ENCODE data around the gene TNS1.

DNA sequence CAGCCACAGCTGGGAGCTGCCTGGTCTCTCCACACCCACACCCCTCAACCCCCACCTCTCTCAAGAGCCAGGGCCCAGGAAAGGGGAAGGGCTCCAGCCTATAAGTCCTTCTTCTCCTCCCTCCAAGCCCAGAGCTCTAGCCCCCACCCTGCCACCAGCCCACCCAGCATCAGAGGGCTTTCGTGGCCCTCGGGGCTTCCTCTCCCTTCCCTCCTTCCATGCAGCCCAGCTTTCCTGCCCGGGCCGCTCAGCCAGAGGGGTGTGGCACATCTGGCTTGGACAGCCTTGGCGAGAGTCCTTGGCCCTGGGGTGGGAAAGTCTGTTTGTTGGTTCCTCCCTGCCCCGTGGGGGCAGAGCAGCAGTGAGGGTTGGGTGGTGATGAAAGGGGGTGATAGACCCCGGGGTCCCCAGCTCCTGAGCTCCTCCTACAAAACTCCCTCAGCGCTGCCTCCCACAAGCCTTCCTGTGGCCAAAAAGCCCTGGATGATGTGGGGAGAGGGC lies 7.0 kb downstream of the TNS1 start:
- TF ChIP-seq, protein P1, sequence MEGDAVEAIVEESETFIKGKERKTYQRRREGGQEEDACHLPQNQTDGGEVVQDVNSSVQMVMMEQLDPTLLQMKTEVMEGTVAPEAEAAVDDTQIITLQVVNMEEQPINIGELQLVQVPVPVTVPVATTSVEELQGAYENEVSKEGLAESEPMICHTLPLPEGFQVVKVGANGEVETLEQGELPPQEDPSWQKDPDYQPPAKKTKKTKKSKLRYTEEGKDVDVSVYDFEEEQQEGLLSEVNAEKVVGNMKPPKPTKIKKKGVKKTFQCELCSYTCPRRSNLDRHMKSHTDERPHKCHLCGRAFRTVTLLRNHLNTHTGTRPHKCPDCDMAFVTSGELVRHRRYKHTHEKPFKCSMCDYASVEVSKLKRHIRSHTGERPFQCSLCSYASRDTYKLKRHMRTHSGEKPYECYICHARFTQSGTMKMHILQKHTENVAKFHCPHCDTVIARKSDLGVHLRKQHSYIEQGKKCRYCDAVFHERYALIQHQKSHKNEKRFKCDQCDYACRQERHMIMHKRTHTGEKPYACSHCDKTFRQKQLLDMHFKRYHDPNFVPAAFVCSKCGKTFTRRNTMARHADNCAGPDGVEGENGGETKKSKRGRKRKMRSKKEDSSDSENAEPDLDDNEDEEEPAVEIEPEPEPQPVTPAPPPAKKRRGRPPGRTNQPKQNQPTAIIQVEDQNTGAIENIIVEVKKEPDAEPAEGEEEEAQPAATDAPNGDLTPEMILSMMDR (conservative IDR thresholded peaks at IDR 0.05; ENCODE audit: low read depth, low read length) = no peak
- TF ChIP-seq EZH2 (IDR thresholded peaks at IDR 0.05; ENCODE audit: low read length, unreplicated experiment) = no peak
- TF ChIP-seq EZH2phosphoT487 (IDR thresholded peaks at IDR 0.05; ENCODE audit: borderline replicate concordance, low read length) = no peak
